ENCODE results near the gene EXOC3L2. TPM values are rescaled to one million over a fixed set of nuclear protein-coding genes. Genes with fewer than 3 reads are reported as not detected.

EXOC3L2 gene
- total RNA-seq, 1 experiment from 2014 or later, result not detected

- DNase-seq (ENCODE audit: extremely low read depth, low read depth), result no peak
These were observed 20.6 kb downstream of the EXOC3L2 start for GRCh38 chr19:45224645-45225044.

- no peak for DNase-seq (ENCODE audit: extremely low read depth, low read depth)
These were observed 21.3 kb downstream of the EXOC3L2 start for GRCh38 chr19:45223879-45224278.

- DNase-seq (ENCODE audit: extremely low read depth, low read depth), result no peak
These were observed 22.5 kb downstream of the EXOC3L2 start for GRCh38 chr19:45222724-45223123.

GRCh38 chr19:45218911-45219743, 26.1 kb downstream of the EXOC3L2 start:
- no peak for DNase-seq (ENCODE audit: extremely low read depth, low read depth)

GRCh38 chr19:45218426-45218825, 26.8 kb downstream of the EXOC3L2 start:
- no peak for DNase-seq (ENCODE audit: extremely low read depth, low read depth)

GRCh38 chr19:45217957-45218334, 27.3 kb downstream of the EXOC3L2 start:
- no peak for DNase-seq (ENCODE audit: extremely low read depth, low read depth)

GRCh38 chr19:45217193-45217956, 27.8 kb downstream of the EXOC3L2 start:
- DNase-seq (ENCODE audit: extremely low read depth, low read depth), result no peak

- no peak for DNase-seq (ENCODE audit: extremely low read depth, low read depth)
These were observed 28.5 kb downstream of the EXOC3L2 start for GRCh38 chr19:45216667-45217066.

GRCh38 chr19:45215391-45216191, 29.6 kb downstream of the EXOC3L2 start:
- no peak for DNase-seq (ENCODE audit: extremely low read depth, low read depth)

GRCh38 chr19:45213031-45213430, 32.2 kb downstream of the EXOC3L2 start:
- no peak for DNase-seq (ENCODE audit: extremely low read depth, low read depth)

GRCh38 chr19:45211751-45212381, 33.3 kb downstream of the EXOC3L2 start:
- DNase-seq (ENCODE audit: extremely low read depth, low read depth), result no peak

- no peak for DNase-seq (ENCODE audit: extremely low read depth, low read depth)
These were observed 38.9 kb downstream of the EXOC3L2 start for GRCh38 chr19:45206328-45206727.

- DNase-seq (ENCODE audit: extremely low read depth, low read depth), result no peak
These were observed 39.4 kb downstream of the EXOC3L2 start for GRCh38 chr19:45205810-45206209.

GRCh38 chr19:45202637-45203036, 42.6 kb downstream of the EXOC3L2 start:
- no peak for DNase-seq (ENCODE audit: extremely low read depth, low read depth)

- DNase-seq (ENCODE audit: extremely low read depth, low read depth), result peak; percentile 25
These were observed 44.6 kb downstream of the EXOC3L2 start for GRCh38 chr19:45200568-45200967.

- no peak for DNase-seq (ENCODE audit: extremely low read depth, low read depth)
These were observed 49.4 kb downstream of the EXOC3L2 start for GRCh38 chr19:45195764-45196163.

- DNase-seq (ENCODE audit: extremely low read depth, low read depth), result no peak
These were observed 53.8 kb downstream of the EXOC3L2 start for GRCh38 chr19:45191375-45191774.

- no peak for DNase-seq (ENCODE audit: extremely low read depth, low read depth)
These were observed 55.2 kb downstream of the EXOC3L2 start for GRCh38 chr19:45189971-45190370.

- no peak for DNase-seq (ENCODE audit: extremely low read depth, low read depth)
These were observed 57.6 kb downstream of the EXOC3L2 start for GRCh38 chr19:45187421-45188100.

Data from NCI-H460 (cell line).